ENCODE results near the gene BCR.

The BCR gene

GRCh38 chr22:23245045-23245798 lies 64.9 kb downstream of the BCR start:
- DNase-seq (ENCODE audit: low read depth in 2 of 2): no peak

DNA sequence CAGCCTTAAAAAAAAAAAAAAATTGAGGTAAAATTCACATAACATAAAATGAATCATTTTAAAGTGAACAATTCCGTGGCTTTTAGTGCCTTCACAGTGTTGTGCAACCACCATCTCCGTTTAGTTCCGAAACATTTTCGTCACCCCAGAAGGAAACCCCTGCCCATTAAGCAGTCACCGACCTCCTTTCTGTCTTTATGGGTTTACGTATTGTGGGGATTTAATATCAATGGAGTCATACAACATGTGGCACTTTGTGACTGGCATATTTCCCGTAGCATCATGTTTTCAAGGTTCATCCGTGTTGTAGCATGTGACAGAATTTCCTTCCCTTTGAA lies 65.5 kb downstream of the BCR start:
- DNase-seq (ENCODE audit: low read depth in 2 of 2): no peak

GRCh38 chr22:23246982-23247766 lies 66.9 kb downstream of the BCR start:
- no peak for DNase-seq (ENCODE audit: low read depth in 2 of 2)

DNA sequence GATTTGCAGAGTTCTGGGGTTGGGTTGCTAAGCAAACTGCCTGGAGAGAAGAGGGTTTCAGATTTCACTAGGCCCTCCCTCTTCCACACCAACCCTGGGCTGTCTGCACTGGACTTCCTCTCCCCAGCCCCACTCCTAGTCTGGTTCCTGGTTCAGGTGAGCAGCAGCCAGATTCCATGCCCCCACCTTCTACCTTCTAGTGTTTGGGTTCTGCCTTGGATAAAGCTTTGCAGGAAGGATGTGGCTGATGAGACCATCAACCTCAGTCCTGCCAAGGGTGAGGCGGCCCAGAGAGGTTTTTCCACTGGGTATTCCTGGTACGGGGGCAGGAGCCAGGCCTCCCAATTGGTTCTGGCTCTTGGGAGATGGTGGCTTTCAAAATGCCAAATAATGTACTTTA lies 68.3 kb downstream of the BCR start:
- DNase-seq (ENCODE audit: low read depth in 2 of 2): no peak

DNA sequence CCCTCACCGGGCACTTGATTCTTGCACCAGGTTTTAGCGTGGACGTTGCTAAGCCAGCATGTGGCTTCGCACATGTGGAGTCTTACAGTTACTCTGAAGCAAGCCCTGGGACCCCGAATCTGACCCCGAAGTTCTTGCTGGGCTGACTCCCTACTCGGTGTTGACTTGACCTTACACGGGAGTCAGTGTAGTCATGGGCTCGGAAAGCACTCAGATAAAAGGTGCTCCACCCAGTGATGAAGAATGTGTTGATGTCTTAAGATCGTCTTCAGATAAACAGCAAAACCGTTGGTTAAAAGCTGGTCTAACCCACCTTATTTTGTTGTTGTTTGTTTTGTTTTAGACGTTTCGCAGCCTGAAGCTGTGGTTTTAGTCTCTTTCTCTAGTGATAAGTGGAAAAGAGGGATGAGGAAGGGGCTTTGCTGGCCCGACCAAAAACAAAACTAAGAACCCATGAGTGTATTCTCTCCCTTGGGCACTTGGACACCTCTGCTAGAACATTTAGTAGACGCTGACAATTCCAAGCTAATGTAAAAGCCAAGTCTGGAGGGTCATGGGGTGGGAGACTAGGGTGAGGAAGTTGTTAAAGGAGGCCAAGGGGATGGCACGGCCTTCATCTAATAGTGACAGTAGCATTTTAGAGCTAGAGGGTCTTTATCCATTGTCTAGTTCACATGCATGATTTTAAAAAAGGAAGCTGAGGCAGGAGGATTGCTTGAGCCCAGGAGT lies 69.9 kb downstream of the BCR start:
- no peak for DNase-seq (ENCODE audit: low read depth in 2 of 2)

- no peak for DNase-seq (ENCODE audit: low read depth in 2 of 2)
Observed at GRCh38 chr22:23250785-23251363, 70.6 kb downstream of the BCR start.

DNA sequence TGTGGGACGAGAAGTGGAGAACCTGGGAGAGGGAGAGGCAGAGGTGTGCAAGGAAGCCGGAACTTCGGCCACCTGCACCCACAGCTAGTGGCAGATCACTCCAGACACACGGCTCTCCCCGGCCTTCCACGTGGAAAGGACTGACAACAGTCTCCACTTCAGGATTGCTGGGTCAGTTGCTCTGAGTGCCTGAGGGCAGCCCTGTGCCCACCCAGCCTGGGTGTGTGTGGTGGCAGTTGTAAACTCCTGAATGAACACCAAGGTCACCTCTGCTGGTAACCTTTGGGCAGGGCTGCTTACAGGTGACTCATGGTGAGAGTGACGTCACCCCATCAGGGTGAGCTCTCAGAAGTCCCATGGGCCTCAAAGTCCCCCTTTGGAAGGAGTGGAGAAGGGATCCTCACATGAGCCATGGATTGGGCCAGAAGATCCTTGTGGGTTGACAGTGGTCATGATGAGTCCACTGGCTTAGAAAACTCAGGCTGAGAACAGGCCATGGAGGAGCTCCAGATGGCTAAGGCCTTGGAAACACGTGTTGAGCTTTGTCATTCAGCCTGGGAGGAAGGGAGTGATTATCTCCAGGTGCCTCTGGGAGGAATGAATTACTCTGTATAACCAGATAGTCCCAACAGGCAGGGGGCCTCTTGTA lies 71.3 kb downstream of the BCR start:
- DNase-seq (ENCODE audit: low read depth in 2 of 2): no peak

DNA sequence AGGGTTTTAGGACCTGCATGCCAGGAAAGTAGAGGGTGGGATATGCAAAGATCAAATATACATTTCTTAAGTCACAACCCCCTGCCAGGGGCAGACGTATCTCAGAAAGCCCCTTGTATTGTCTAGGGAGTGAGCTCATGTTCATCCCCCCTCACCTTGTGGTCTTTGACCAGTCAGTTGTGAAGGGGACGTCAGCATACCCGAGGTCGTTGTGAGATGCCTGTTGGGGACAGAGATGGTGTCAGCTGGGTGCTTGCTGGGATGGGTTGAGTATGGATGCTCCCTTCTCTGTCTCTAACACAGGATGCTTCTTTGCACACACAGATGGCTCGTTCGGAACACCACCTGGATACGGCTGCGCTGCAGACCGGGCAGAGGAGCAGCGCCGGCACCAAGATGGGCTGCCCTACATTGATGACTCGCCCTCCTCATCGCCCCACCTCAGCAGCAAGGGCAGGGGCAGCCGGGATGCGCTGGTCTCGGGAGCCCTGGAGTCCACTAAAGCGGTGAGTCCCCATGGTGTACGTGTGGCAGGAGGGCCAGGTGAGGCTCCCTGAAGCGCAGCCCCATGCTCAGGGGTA lies 73.3 kb downstream of the BCR start:
- DNase-seq (ENCODE audit: low read depth in 2 of 2): no peak

DNA sequence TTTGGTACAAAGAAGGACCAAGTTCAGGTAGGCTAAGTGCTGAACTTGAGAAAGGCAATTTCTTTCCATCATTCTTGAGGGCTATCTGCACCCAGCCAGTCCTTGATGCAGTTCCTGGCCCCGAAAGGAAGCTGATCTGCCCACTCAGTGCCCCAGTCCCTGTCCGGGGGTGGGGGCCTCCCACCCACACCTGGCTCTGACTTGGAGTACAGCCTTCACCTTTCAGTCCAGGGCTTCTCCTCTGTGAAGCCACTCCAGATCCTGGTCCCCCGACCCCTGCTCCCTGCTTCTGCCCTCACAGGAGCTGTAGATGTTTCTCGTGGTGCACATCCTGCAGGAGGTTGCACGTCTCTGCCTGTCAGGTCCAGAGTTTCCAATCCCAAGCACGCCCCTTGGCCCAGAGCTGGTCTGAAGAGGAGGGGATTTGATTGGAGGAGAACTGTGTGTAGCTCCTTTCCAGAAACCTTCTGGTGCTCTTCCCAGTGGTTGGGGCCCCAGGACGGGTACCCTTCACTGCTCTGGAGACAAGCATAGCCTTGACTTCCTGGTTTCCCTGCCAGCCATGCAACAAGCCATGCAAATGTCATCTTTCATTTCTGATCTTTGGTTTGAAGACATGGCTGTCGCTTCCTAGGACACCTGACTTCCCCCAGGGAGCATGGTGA lies 75.3 kb downstream of the BCR start:
- DNase-seq (ENCODE audit: low read depth in 2 of 2): no peak

DNA sequence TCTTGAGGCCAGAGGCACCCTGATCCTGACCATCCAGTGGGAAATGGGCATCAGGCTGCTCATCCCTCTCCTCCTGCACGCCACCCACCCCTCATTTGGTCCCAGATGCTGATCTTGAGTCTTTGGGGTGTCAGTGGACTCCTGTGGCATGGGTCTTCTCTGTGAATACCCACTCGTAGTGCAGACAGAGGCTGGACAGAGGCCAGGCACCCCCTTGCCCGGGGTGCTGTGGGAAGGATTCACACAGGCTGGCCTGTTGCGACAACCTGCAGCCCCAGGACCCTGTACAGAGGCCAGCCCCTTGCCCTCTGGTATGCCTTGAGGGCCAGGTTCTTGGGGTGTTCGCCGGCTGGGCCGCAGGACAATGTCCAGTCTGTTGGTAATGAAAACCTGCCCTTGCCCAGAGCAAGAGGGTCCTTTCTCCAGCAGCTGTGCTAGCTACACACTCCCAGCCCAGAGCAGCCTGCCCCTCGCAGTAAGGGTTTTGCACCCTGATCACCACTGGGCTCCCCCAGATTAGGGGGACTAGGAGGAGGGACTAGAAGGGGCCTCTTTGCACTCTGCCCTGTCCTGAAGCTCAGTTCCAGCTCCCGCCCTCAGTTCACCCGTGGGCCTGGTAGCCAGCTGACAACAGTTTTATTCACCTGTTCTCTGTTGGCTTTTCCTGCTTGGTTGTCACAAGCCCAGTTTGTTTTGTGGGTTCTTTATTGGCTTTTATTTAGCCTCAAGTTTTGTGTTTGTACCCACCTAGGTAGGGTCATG lies 76.0 kb downstream of the BCR start:
- DNase-seq (ENCODE audit: low read depth in 2 of 2): no peak

DNA sequence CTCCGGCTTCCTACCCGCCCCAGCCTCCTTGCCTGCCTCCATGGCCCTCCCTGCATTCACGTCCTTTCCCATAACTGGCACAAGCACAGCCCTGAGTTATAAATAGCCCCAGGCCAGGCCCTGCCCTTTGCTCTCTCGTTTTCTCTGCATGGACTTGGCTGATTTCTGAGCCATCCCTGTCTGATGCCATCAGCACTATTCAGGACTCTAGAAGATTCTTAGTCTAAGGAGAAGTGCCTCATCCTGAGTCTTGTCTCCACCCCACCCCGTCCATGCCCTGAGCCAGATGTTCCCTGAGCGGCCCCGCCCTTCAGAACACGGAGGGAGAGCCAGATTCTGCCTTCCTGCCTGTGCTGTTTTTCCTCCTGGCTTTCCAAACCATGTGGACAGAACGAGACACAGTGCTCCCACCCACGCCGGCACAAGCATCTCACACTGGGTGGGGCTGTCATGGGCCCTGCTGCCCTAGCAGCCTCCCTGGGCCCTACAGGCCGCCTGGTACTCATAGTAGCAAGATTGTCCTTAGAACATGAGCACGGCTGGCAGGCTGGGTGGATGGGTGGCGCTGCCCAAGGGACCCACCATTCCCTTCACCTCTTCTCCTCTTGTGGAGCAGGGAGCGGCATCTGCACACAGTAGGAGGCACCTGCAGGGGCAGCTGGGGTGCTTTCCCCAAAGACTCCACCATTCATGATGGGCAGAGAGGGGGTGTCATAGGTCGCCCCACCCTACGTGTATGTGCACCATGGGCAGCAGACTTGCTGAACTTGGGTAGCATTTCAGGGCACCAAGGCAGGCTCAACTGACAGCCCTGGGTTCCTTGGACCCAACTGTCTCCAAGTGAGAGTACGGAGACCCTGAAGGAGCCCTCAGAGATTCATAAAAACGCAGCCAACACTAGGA lies 76.9 kb downstream of the BCR start:
- no peak for DNase-seq (ENCODE audit: low read depth in 2 of 2)

GRCh38 chr22:23257889-23258825 lies 77.8 kb downstream of the BCR start:
- no peak for DNase-seq (ENCODE audit: low read depth in 2 of 2)

DNA sequence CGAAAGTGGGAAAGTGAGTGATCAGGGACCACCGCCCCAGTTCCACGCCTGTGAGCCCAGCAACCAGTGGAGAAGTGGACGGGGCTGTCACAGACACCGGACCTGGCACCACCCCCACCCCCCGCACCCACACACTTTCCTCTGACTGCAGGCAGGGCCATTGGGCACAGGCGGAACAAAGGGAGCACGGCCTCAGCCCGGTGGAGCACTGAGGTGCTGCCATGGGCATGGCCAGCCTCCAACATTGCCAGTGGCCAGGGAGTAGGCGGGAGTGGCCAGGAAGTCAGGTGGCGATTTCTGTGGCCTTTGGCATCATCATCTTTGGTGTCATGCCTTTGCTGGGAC lies 78.5 kb downstream of the BCR start:
- DNase-seq (ENCODE audit: low read depth in 2 of 2): no peak

DNA sequence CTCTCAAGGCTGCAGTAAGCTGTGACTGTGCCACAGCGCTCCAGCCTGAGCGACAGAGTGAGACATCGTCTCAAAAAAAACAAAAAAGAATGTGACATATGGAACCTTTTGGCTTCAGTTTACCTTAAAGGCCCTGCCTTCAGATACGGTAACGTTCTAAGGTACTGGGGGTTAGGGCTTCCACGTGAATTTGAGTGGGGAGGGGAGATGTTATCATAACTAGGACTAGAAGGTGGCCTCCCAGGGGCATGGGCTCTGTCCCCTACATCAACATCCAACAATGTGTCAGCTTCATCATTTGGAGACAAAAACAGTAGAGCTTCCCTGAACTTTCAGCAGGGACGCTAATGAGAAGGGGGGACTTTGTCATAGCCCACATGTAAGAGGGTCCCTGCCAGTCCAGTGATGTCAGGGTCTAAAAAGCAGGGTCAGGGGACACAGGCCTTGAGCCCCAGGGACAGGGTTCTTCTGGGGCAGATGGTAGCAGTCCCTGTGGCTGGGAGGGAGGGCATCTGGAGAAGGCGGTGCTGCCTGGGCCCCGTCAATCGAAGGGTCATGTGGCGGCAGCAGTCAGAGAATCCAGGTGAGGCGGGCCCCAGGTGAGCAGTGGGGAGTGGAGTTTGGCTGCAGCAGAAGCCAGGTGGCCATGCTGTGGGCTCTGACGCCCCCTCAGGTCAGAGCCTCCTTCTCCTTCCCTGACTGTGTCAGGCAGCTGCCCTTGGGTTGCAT lies 79.8 kb downstream of the BCR start:
- DNase-seq (ENCODE audit: low read depth in 2 of 2): no peak

DNA sequence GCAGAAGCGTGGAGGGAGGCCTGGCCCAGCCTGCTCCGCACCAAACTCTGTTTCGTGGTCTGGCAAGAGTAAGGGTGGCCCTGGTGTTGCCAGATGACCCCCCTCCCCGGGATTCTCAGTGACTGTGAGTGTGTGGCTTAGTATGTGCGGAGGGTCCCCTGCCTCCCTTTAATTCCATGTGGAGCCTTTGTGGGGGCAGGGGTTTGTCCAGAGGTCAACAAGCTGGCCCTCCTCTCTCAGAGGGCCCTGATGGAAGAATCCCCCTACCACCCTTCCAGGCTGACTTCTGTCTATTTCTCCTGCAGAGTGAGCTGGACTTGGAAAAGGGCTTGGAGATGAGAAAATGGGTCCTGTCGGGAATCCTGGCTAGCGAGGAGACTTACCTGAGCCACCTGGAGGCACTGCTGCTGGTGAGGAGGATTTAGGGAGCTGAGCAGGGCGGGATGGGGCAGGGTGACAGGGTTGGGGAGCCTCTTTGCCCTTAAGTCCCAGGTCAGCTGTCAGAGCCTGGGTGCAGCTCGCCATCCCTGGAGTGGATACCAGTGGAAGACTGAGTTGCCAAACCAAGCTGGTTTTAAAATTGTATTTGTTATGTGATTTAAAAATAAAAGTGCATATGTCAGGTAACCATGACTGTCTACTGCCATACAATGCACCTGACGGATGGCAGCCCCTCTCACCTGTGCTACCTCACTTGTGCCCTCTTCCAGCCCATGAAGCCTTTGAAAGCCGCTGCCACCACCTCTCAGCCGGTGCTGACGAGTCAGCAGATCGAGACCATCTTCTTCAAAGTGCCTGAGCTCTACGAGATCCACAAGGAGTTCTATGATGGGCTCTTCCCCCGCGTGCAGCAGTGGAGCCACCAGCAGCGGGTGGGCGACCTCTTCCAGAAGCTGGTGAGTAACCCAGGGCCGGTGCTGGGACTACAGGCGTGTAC lies 80.6 kb downstream of the BCR start:
- DNase-seq (ENCODE audit: low read depth in 2 of 2): no peak

- DNase-seq (ENCODE audit: low read depth in 2 of 2): no peak
Observed at GRCh38 chr22:23261900-23262450, 81.7 kb downstream of the BCR start.
